ENCODE results near the gene PLXNB2. TPM values are rescaled to one million over a fixed set of nuclear protein-coding genes. Genes with fewer than 3 reads are reported as not detected.

Gene PLXNB2
- total RNA-seq, 4 donors from 2014 or later, result 115 to 218 (median 154) TPM

GRCh38 chr22:50298937-50299784, 8.3 kb downstream of the PLXNB2 start:
- Histone ChIP-seq H3K27me3 (no peaks in the 10 kb centered on the region), H3K4me1 (peaks cover 85 to 100% (median 100%) of the 10 kb centered on the region in 4 donors), H3K36me3 (peaks cover 0 to 4% (median 0%) of the 10 kb centered on the region in 4 donors), H3K27ac (replicated peaks in 1 of 4) (peak overlapping the region; percentile 61 to 93 (median 75)), H3K9me3 (no peaks in the 10 kb centered on the region), H3K4me3 (peak overlapping the region; percentile 37 to 55 (median 42))
- no peak for DNase-seq (ENCODE audit: extremely low spot score)
- 48% methylated on average over 34 of the region's 59 CpGs for WGBS
- TF ChIP-seq POLR2A (IDR thresholded peaks at IDR 0.05; ENCODE audit: low read depth) (no peak), POLR2AphosphoS5 (IDR thresholded peaks at IDR 0.05) (no peak), EP300 (IDR thresholded peaks at IDR 0.05) (no peak), CTCF (IDR thresholded peaks at IDR 0.05) (no peak)
- intact Hi-C loops (cut with DNase I), result no loop called here

GRCh38 chr22:50298266-50298637, 9.2 kb downstream of the PLXNB2 start:
- no peak for DNase-seq (ENCODE audit: extremely low spot score)
- peaks cover 85 to 100% (median 100%) of the 10 kb centered on the region in 4 donors for H3K4me1 ChIP-seq
- H3K27me3 ChIP-seq, result peaks cover 0 to 3% (median 0%) of the 10 kb centered on the region in 4 donors
- peak overlapping the region; percentile 40 to 93 (median 61) for H3K27ac ChIP-seq (replicated peaks in 1 of 4)
- intact Hi-C loops (cut with DNase I), result no loop called here
- peaks cover 0 to 4% (median 0%) of the 10 kb centered on the region in 4 donors for H3K36me3 ChIP-seq
- TF ChIP-seq EP300 (IDR thresholded peaks at IDR 0.05), result no peak
- TF ChIP-seq POLR2A (IDR thresholded peaks at IDR 0.05; ENCODE audit: low read depth), result no peak
- TF ChIP-seq POLR2AphosphoS5 (IDR thresholded peaks at IDR 0.05), result no peak
- TF ChIP-seq CTCF (IDR thresholded peaks at IDR 0.05), result no peak
- H3K4me3 ChIP-seq, result no peak overlapping the region
- WGBS, result 93% methylated on average over 3 of the region's 4 CpGs
- H3K9me3 ChIP-seq, result no peaks in the 10 kb centered on the region

GRCh38 chr22:50297510-50298265, 9.8 kb downstream of the PLXNB2 start:
- DNase-seq (ENCODE audit: extremely low spot score), result no peak
- Histone ChIP-seq H3K4me1 (peaks cover 85 to 100% (median 100%) of the 10 kb centered on the region in 4 donors), H3K4me3 (no peak overlapping the region), H3K27ac (replicated peaks in 1 of 4) (peak overlapping the region; percentile 61 to 93 (median 62)), H3K9me3 (no peaks in the 10 kb centered on the region), H3K36me3 (peaks cover 0 to 4% (median 0%) of the 10 kb centered on the region in 4 donors), H3K27me3 (peaks cover 0 to 6% (median 0%) of the 10 kb centered on the region in 4 donors)
- intact Hi-C loops (cut with DNase I), result no loop called here
- TF ChIP-seq CTCF (IDR thresholded peaks at IDR 0.05) (no peak), EP300 (IDR thresholded peaks at IDR 0.05) (no peak), POLR2A (IDR thresholded peaks at IDR 0.05; ENCODE audit: low read depth) (no peak), POLR2AphosphoS5 (IDR thresholded peaks at IDR 0.05) (no peak)
- 79% methylated on average over 19 of the region's 20 CpGs for WGBS

GRCh38 chr22:50296658-50297490, 10.6 kb downstream of the PLXNB2 start:
- no peak overlapping the region for H3K4me3 ChIP-seq
- H3K36me3 ChIP-seq, result peaks cover 0 to 4% (median 0%) of the 10 kb centered on the region in 4 donors
- H3K9me3 ChIP-seq, result no peaks in the 10 kb centered on the region
- intact Hi-C loops (cut with DNase I), result no loop called here
- TF ChIP-seq EP300 (IDR thresholded peaks at IDR 0.05), result no peak
- TF ChIP-seq POLR2AphosphoS5 (IDR thresholded peaks at IDR 0.05), result no peak
- no peak for TF ChIP-seq CTCF (IDR thresholded peaks at IDR 0.05)
- H3K27ac ChIP-seq (replicated peaks in 1 of 4), result peak overlapping the region; percentile 61 to 93 (median 62)
- H3K4me1 ChIP-seq, result peaks cover 82 to 100% (median 100%) of the 10 kb centered on the region in 4 donors
- WGBS, result 70% methylated on average over 21 of the region's 29 CpGs
- DNase-seq (ENCODE audit: extremely low spot score), result no peak
- H3K27me3 ChIP-seq, result peaks cover 0 to 6% (median 0%) of the 10 kb centered on the region in 4 donors
